Aorta (tissue), 5 donors: ENCODE results near the gene FGF3. TPM values are rescaled to one million over a fixed set of nuclear protein-coding genes. Genes with fewer than 3 reads are reported as not detected.
"Not testable (repeated sequence)": the region's sequence is repeated elsewhere in the genome, so short reads cannot be mapped to it uniquely, and the experiment has no call there.

Experiments
- ATAC-seq: fragments of 200-7000 bp; cut with Tn5 transposase; one replicate; pipeline ENCODE4 v1.9.1; 2022; ENCODE audit warnings: moderate library complexity; ENCODE audit not compliant: low FRiP score
- DNase-seq, 2 donors: peaks; one replicate each; pipeline ENCODE4 v3.0.0-alpha.2; 2020
- H3K27ac ChIP-seq, 2 donors: one replicate each; pipeline ENCODE4 v1.5.1; 2013; ENCODE audit warnings: low read length in 2 of 2, mild to moderate bottlenecking in 2 of 2, moderate library complexity in 2 of 2, control low read depth in 1 of 2, inconsistent platforms in 1 of 2, low read depth in 1 of 2
- H3K27me3 ChIP-seq, 2 donors: one replicate each; pipeline ENCODE4 v1.6.1; 2013; ENCODE audit warnings: control low read depth in 1 of 2, low read length in 1 of 2, mild to moderate bottlenecking in 1 of 2, moderate library complexity in 1 of 2; ENCODE audit not compliant: insufficient read depth in 2 of 2, control insufficient read depth in 1 of 2
- H3K36me3 ChIP-seq, 2 donors: one replicate each; pipeline ENCODE4 v1.6.1; 2013; ENCODE audit warnings: control low read depth in 1 of 2, low read length in 1 of 2, mild to moderate bottlenecking in 1 of 2; ENCODE audit not compliant: insufficient read depth in 2 of 2, control insufficient read depth in 1 of 2
- H3K4me1 ChIP-seq, 2 donors: one replicate each; pipeline ENCODE4 v1.6.1; 2013; ENCODE audit warnings: low read length in 2 of 2, control low read depth in 1 of 2, mild to moderate bottlenecking in 1 of 2, moderate library complexity in 1 of 2; ENCODE audit not compliant: insufficient read depth in 2 of 2, control insufficient read depth in 1 of 2
- H3K4me3 ChIP-seq, 2 donors: one replicate each; pipeline ENCODE4 v1.5.1; 2013; ENCODE audit warnings: low read length in 2 of 2, control low read depth in 1 of 2, mild to moderate bottlenecking in 1 of 2
- H3K9me3 ChIP-seq: one replicate; pipeline ENCODE4 v1.6.1; 2013; ENCODE audit warnings: mild to moderate bottlenecking, low read length; ENCODE audit not compliant: control insufficient read depth
- WGBS, 2 donors: extraction: QIAGEN DNeasy Blood & Tissue Kit; methylation state at CpG; one replicate each; pipeline ENCODE4 v1.1.7; 2013; 5-methylcytosine and 5-hydroxymethylcytosine counted together
- intact Hi-C, 2 donors: fragments of 100-400 bp; cut with DNase I; formaldehyde crosslinking; loops; one replicate each; pipeline versions ENCODE4 v1.14.2 to v1.15.0; 2022
- polyA plus RNA-seq, 2 donors: library from polyadenylated mRNA; stranded (reverse); fragments of 200-250 nt; gene quantifications; one replicate each; pipeline ENCODE4 v1.2.3, GENCODE V29; 2013
- total RNA-seq, 2 donors: library from RNA; stranded (reverse); fragmentation: NEBNext Ultra II Directional; extraction: Animal tissue kit (Norgen Biotek cat#: 25700); gene quantifications; one replicate each; pipeline ENCODE4 v1.2.1, GENCODE V29; 2021
- donor health status: healthy with polysubstance abuse.
- donor health status: Bipolar disorder and iron deficiency.
- donor health status: DM: no; HTN: no; CAD: no.
- donor health status: DM: no; HTN: no; CAD: no.
- donor health status: DM: yes; HTN: yes; CAD: no.

The FGF3 gene
- total and polyA plus RNA-seq, 4 donors, result not detected

DNA sequence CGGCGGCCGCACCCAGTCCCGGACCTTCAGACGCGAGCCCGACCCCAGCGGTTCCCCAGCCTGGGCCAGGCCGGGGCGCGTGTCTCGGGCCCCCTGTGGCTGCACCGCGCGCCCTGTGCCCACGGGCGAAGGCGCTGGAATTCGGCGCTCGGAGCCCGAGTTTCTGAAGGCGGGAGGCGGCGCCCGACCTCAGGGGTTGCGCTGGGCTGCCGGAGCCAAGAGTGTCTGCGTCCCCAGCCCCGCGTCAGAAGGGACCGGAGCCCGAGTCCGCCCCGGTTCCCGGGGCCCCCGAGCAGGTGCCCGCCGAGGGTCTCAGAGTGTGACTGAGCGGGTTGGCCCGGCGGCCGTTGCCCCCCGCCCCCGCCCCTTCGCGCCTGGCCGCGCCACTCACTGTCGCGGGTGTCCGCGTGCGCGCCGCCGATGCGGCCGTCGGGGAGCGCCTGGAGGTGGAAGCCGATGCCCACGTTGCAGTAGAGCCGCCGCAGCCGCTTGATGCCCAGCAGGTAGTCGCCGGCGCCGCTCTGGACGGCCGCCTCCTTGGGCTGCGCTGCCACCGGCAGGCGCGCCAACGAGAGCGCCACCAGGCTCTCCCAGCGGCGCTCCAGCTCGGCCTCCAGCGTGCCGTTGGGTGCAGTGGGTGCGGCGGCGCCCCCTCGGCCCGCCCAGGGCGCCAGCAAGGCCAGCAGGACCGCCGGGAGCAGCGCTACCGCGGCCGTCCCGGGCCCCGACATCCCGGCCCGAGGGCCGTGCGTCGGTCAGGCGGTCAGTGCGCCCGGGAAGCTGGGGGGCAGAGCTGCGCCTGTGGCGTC is 44.7 kb downstream of the FGF3 start:
- ATAC-seq (no peak), DNase-seq (no peak)
- Histone ChIP-seq H3K27ac (no peak overlapping the region), H3K36me3 (no peaks in the 10 kb centered on the region), H3K9me3 (no peaks in the 10 kb centered on the region), H3K4me3 (no peak overlapping the region), H3K4me1 (no peaks in the 10 kb centered on the region), H3K27me3 (no peaks in the 10 kb centered on the region)
- intact Hi-C loops, result no loop called here
- WGBS, 2 donors, result 1% methylated on average over 78 to 107 of the region's 107 CpGs

DNA sequence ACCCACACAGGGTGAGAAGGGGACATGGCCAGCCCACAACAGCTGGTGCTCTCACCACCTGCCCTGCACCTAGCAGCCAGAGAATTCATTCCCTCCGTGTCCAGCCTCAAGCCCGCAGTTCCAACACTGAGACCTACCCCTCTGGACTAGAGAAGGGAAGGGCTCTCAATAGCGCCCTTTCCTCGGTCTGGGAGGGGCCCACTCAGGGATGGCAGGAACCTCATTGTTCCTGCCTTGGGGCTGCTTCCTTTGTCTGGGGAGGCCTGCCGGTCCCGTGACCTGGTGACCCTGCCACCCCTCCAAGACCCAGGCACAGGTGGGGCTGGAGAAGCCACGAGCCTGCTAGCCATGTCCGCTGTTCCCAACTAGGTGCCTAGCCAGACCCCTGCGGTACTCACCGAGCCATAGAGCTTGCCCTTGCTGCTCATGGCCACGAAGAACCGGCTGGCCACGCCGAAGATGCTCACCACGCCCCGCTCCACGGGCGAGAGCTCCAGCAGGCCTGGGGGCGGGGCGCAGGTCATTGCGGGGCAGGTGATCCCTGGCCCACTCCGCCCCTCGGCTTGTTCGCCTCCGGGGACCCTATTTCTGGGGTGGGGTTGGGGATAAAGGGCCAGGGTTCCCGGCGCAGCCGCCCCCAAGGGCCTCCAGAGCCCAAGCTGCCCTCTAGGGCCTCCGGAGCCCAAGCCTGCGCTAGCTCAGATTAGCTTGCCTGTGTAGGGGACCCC is 45.4 kb downstream of the FGF3 start:
- no peak for ATAC-seq
- Histone ChIP-seq H3K27me3 (no peaks in the 10 kb centered on the region), H3K4me3 (no peak overlapping the region), H3K36me3 (no peaks in the 10 kb centered on the region), H3K27ac (no peak overlapping the region), H3K4me1 (no peaks in the 10 kb centered on the region), H3K9me3 (peaks cover 4% of the 10 kb centered on the region)
- DNase-seq, result no peak
- 10 to 11% methylated on average over 30 of the region's 30 CpGs for WGBS, 2 donors
- intact Hi-C loops, result no loop called here

GRCh38 chr11:69771466-69771865 is 47.8 kb downstream of the FGF3 start:
- intact Hi-C loops, result no loop called here
- Histone ChIP-seq H3K27ac (no peak overlapping the region), H3K4me1 (no peaks in the 10 kb centered on the region), H3K4me3 (no peak overlapping the region), H3K36me3 (no peaks in the 10 kb centered on the region), H3K9me3 (peaks cover 4% of the 10 kb centered on the region), H3K27me3 (no peaks in the 10 kb centered on the region)
- DNase-seq (no peak), ATAC-seq (no peak)
- WGBS, 2 donors, result 39 to 47% methylated on average over 7 of the region's 7 CpGs

DNA sequence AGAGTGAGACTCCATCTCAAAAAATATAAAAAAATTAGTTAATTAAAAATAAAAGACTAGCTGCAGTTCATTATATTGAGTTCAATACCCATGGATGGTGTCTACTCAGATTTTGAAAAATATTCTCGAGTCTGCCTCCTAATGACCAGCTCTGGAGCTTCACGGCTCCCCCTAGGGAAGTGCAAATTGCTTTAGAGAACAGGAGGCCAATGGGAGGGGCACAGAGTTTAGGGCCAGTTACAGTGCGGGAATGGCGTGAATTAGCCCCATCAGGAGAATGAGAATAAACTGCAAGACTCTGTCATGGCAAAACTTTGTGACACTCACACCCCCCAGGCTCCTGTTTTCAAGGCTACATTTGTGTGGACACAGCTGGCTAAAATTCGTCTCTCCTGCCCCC is 48.7 kb downstream of the FGF3 start:
- Histone ChIP-seq H3K4me3 (no peak overlapping the region), H3K27me3 (no peaks in the 10 kb centered on the region), H3K36me3 (no peaks in the 10 kb centered on the region), H3K4me1 (no peaks in the 10 kb centered on the region), H3K9me3 (peaks cover 4% of the 10 kb centered on the region), H3K27ac (no peak overlapping the region)
- no peak for DNase-seq
- ATAC-seq, result no peak
- intact Hi-C loops, result no loop called here
- WGBS, 2 donors, result 26% methylated on average over 5 of the region's 5 CpGs

DNA sequence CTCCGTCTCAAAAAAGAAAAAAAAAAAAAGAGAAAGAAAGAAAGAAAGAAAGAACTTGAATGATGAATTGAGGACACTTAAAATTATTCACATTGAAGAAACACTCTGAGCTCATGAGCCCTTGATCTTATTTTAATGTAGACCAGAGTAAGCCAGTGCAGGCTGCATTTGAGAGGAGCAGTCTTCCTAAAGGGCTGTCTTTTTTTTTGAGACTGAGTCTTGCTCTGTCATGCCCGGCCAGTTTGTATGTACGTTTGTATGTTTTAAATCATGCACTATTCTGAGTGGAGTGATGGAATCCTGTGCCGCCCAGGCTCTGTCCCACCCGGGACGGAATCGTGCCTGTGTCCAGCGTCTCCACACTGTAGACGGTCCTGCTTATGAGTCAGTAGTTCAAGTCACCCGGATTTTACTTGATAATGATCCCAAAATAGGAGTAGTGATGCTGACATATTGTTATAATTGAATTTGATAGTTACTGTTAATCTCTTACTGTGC is 53.7 kb downstream of the FGF3 start:
- peaks cover 10% of the 10 kb centered on the region for H3K9me3 ChIP-seq
- ATAC-seq (no peak), DNase-seq (no peak)
- intact Hi-C loops, result no loop called here
- no peaks in the 10 kb centered on the region for H3K36me3 ChIP-seq
- no peak overlapping the region for H3K27ac ChIP-seq
- H3K4me1 ChIP-seq, result no peaks in the 10 kb centered on the region
- H3K4me3 ChIP-seq, result no peak overlapping the region
- no peaks in the 10 kb centered on the region for H3K27me3 ChIP-seq
- 46 to 50% methylated on average over 10 of the region's 10 CpGs for WGBS, 2 donors

DNA sequence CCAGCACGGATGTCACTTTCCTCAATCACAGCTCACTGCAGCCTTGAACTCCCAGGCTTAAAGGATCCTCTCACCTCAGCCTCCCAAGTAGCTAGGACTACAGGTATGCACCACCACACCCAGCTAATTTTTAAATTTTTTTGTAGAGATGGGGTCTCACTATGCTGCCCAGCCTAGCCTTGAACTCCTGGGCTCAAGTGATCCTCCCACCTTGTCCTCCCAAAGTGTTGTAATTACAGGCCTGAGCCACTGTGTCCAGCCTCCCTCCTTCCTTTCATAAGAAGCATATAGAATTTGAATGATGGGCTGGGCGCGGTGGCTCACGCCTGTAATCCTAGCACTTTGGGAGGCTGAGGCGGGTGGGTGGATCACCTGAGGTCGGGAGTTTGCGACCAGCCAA is 54.3 kb downstream of the FGF3 start:
- WGBS, 2 donors, result 96 to 98% methylated on average over 7 of the region's 7 CpGs

DNA sequence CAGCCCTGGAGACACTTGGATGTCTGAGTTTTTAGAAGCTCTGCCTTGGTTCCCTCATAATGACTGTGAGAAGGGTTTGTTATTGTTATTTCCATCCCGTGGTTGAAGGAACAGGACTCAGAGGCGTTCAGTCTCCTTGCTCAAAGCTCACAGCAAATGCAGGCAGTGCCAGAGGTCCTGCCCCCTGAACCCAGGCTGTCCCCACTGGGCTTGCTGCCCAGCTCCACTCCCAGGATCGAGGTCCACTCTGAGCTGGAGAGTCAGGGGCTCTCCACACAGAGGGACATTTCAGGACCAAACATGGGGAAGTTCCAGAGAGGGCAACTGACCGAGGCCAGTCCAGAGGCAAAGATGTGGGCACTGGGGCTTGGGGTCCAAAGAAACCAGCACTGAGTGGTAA is 58.9 kb downstream of the FGF3 start:
- H3K27me3 ChIP-seq, result no peaks in the 10 kb centered on the region
- no peak overlapping the region for H3K27ac ChIP-seq
- 56 to 57% methylated on average over 4 of the region's 4 CpGs for WGBS, 2 donors
- no peaks in the 10 kb centered on the region for H3K36me3 ChIP-seq
- no peak for ATAC-seq
- no peaks in the 10 kb centered on the region for H3K4me1 ChIP-seq
- peaks cover 14% of the 10 kb centered on the region for H3K9me3 ChIP-seq
- intact Hi-C loops, result no loop called here
- no peak overlapping the region for H3K4me3 ChIP-seq
- no peak for DNase-seq

More for the DNA sequence above, 54.3 kb downstream of the FGF3 start:
- H3K4me1 ChIP-seq, intact Hi-C loops, H3K4me3 ChIP-seq, H3K36me3 ChIP-seq, ATAC-seq, H3K27me3 ChIP-seq, H3K27ac ChIP-seq, DNase-seq: not testable (repeated sequence)
- H3K9me3 ChIP-seq, result peaks cover 10% of the 10 kb centered on the region
